Fibroblast of mammary gland (primary cell): ENCODE results near the gene ASTN2.
A peak's percentile ranks its signal among the peaks of the same experiment; 100 is the strongest.

Source experiments
- DNase-seq: peaks from one replicate; pipeline ENCODE4 v3.0.0-alpha.2; 2010; ENCODE audit warnings: low read depth
- H3K4me3 ChIP-seq: 2 replicates; pipeline ENCODE4 v1.5.1; 2011; ENCODE audit warnings: low read depth, mild to moderate bottlenecking, low read length, moderate library complexity; ENCODE audit not compliant: control insufficient read depth
- CTCF ChIP-seq: conservative IDR thresholded peaks from 2 replicates; pipeline ENCODE4 v1.5.1; 2011; ENCODE audit warnings: low read depth, low read length, inconsistent platforms; ENCODE audit not compliant: control insufficient read depth, insufficient read depth

Gene ASTN2

GRCh38 chr9:117412006-117412715 is 2.7 kb downstream of the ASTN2 start:
- no peak for DNase-seq
- H3K4me3 ChIP-seq, result no peak overlapping the region
- TF ChIP-seq CTCF, result no peak

GRCh38 chr9:117411547-117411946 is 3.3 kb downstream of the ASTN2 start:
- DNase-seq, result peak; percentile 19
- no peak overlapping the region for H3K4me3 ChIP-seq
- TF ChIP-seq CTCF, result peak; percentile 60

GRCh38 chr9:117409321-117409720 is 5.5 kb downstream of the ASTN2 start:
- no peak overlapping the region for H3K4me3 ChIP-seq
- DNase-seq, result no peak
- TF ChIP-seq CTCF, result no peak

- H3K4me3 ChIP-seq, result no peak overlapping the region
Measured at GRCh38 chr9:117407436-117408022, 7.3 kb downstream of the ASTN2 start.

GRCh38 chr9:117405950-117406705 is 8.7 kb downstream of the ASTN2 start:
- no peak overlapping the region for H3K4me3 ChIP-seq
- no peak for DNase-seq
- TF ChIP-seq CTCF, result no peak

More at GRCh38 chr9:117407436-117408022, 7.3 kb downstream of the ASTN2 start:
- DNase-seq, result no peak
- TF ChIP-seq CTCF, result no peak

- TF ChIP-seq CTCF, result no peak
- DNase-seq, result no peak
- H3K4me3 ChIP-seq, result no peak overlapping the region
Measured at GRCh38 chr9:117403848-117404247, 11.0 kb downstream of the ASTN2 start.
